MM.1S (cell line): ENCODE results near the gene TMEM80.

Experiments used
- CTCF ChIP-seq: fragments of 300-600 bp; sonication (generic); IDR thresholded peaks from 2 replicates; pipeline ENCODE4 v1.5.1; 2016; ENCODE audit warnings: antibody characterized with exemption, low read length, mixed read lengths
- EZH2phosphoT487 ChIP-seq: fragments of 300-600 bp; sonication (generic); IDR thresholded peaks from 2 replicates; pipeline ENCODE4 v1.6.1; 2018; ENCODE audit warnings: antibody characterized with exemption, low read length

DNA sequence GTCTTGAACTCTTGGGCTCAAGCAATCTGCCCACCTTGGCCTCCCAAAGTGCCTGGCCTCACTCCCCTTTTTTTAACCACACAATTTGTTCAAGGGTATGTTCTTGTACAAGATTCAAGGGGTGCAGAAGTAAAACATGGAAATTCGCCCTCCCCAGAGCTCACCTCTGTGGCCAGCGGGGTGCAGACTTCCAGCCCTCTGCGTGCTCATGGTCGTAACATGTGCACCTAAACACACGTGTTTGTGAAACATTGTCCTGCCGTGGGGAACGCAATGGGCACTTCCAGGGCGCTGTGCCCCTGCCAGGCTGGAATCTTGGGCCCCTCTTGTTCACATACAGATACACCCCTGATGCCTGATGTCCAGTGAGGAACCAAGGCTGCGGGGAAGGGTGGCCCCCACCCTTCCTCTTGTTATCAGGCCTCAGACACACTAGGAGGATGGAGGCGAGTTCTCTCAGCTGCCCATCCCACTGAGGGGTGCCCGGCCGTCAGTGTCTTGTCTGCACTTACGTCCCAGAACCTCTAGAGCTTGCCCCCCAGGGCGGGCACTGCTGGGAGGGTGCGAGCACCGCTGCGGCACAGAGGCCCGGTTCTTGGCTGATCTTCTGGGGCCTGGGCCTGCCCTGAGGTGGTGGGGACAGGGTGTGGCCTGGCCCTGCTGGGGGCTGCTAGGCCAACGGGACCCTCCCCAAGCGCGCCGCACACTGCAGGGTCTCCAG is 6.3 kb downstream of the TMEM80 start:
- TF ChIP-seq EZH2phosphoT487 (no peak), CTCF (no peak)
